ENCODE measurements around the gene FOXQ1.

The FOXQ1 gene

DNA sequence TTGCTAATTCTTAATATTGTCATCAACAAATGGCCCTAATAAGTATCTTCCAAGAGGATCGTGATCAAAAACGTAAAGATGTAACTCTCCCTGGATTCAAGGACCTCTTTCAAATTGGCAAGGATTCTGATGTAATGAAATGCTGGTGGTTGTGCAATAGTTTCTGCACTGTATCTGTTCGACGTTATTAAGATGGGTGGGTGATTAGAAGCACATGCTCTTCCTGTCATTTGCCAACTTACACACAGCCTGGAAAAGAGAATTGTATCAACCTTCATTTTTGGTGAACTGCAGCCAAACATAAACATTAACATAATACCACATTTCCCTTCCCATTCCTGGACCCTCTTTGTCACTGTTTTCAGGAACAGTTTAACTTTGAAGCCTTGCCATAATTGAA is 9.8 kb downstream of the FOXQ1 start:
- no peak overlapping the region for H3K4me3 ChIP-seq (ENCODE audit: low read depth, low read length)
- no peaks in the 10 kb centered on the region for H3K36me3 ChIP-seq (replicated peaks)
- TF ChIP-seq CTCF (IDR thresholded peaks at IDR 0.05; ENCODE audit: low read depth, low read length, missing control alignments) = no peak
- no peak overlapping the region for H3K27ac ChIP-seq
- DNase-seq = no peak
- in situ Hi-C loops (cut with HindIII; ENCODE audit: low pct_ligation_motif_present, low sequenced_read_pairs) = no loop called here
- H3K27me3 ChIP-seq (replicated peaks) = no peaks in the 10 kb centered on the region

DNA sequence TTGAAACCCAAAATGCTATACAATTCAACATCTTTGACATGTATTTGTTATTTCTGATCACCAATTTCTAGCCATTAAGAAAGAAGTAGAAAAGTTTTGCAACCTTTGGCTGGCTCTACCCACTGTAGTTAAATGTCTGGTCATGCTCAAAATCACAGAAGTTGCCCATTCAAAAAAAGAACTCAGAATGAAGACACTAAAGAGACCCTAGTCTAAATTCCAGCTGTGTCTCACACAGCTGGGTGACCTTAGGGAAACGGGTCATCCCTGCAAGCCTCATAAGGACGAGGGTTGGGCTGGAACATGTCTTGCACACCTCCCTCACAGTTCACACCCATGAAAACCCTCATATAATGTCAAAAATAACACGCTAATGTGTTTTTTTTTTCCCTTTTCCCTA is 10.3 kb downstream of the FOXQ1 start:
- Histone ChIP-seq H3K4me3 (ENCODE audit: low read depth, low read length) (no peak overlapping the region), H3K27ac (no peak overlapping the region), H3K36me3 (replicated peaks) (no peaks in the 10 kb centered on the region), H3K27me3 (replicated peaks) (no peaks in the 10 kb centered on the region)
- no peak for TF ChIP-seq CTCF (IDR thresholded peaks at IDR 0.05; ENCODE audit: low read depth, low read length, missing control alignments)
- in situ Hi-C loops (cut with HindIII; ENCODE audit: low pct_ligation_motif_present, low sequenced_read_pairs) = no loop called here
- DNase-seq = no peak

DNA sequence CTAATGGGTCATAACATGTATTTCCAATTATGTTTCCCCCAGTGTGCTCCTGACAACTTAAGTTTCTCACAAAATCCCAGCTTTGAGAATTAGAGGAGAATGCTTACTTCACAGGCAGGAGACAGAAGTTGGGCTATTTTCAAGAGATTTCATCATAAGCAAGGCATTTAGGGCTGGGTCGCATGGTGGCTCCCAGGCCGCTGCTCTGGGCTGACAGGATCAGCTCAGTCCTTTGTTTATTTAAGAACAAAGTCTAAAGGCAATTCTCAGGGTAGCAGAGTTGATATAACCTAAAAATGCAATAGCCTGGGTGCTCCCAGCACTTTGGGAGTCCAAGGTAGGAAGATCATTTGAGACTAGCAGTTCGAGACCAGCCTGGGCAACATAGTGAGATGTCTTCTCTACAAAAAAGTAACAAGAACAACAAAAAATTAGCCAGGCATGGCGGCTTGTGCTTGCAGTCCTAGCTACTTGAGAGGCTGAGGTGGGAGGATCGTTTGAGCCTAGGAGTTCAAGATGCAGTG is 10.9 kb downstream of the FOXQ1 start:
- in situ Hi-C loops (cut with HindIII; ENCODE audit: low pct_ligation_motif_present, low sequenced_read_pairs) = no loop called here
- Histone ChIP-seq H3K27ac (no peak overlapping the region), H3K36me3 (replicated peaks) (no peaks in the 10 kb centered on the region), H3K4me3 (ENCODE audit: low read depth, low read length) (no peak overlapping the region), H3K27me3 (replicated peaks) (no peaks in the 10 kb centered on the region)
- TF ChIP-seq CTCF (IDR thresholded peaks at IDR 0.05; ENCODE audit: low read depth, low read length, missing control alignments) = no peak
- no peak for DNase-seq

DNA sequence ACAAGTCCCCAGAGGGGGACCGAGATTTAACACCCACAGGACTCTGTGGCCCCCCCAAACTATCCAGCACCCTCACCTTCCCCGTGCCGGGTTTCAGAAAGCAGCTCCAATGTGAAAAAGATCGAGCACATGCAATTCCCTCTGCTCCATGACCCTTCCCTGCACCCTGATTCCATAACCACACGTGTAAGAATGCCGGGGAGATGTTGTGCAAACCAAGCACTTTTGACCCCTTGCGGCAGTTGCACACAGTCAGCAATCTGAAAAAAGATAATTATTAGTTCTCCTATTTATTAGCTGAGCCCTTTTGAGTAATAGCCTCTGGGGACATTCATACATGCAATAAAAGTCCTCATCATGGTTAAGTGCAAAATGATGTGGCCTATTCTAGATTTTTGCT is 13.0 kb downstream of the FOXQ1 start:
- no peak for DNase-seq
- in situ Hi-C loops (cut with HindIII; ENCODE audit: low pct_ligation_motif_present, low sequenced_read_pairs) = no loop called here
- H3K36me3 ChIP-seq (replicated peaks) = no peaks in the 10 kb centered on the region
- no peak for TF ChIP-seq CTCF (IDR thresholded peaks at IDR 0.05; ENCODE audit: low read depth, low read length, missing control alignments)
- no peak overlapping the region for H3K27ac ChIP-seq
- H3K27me3 ChIP-seq (replicated peaks) = no peaks in the 10 kb centered on the region
- H3K4me3 ChIP-seq (ENCODE audit: low read depth, low read length) = no peak overlapping the region

- in situ Hi-C loops (cut with HindIII; ENCODE audit: low pct_ligation_motif_present, low sequenced_read_pairs) = no loop called here
- Histone ChIP-seq H3K4me3 (ENCODE audit: low read depth, low read length) (no peak overlapping the region), H3K27ac (no peak overlapping the region), H3K27me3 (replicated peaks) (no peaks in the 10 kb centered on the region), H3K36me3 (replicated peaks) (no peaks in the 10 kb centered on the region)
- DNase-seq = peak; percentile 56
- TF ChIP-seq CTCF (IDR thresholded peaks at IDR 0.05; ENCODE audit: low read depth, low read length, missing control alignments) = no peak
Observed at GRCh38 chr6:1325461-1326309, 13.8 kb downstream of the FOXQ1 start.
